Prostate gland (tissue), 2 donors: ENCODE data around the gene DNAJC17. TPM values are rescaled to one million over a fixed set of nuclear protein-coding genes. Genes with fewer than 3 reads are reported as not detected.

ENCODE experiments used
- DNase-seq: peaks from one replicate; pipeline ENCODE4 v3.0.0-alpha.2; 2019; ENCODE audit warnings: low spot score
- H3K27ac ChIP-seq, 2 donors: fragments of 200-600 bp; sonication (generic); 2 replicates each; pipeline ENCODE4 v1.5.1; 2017 to 2019
- H3K27me3 ChIP-seq: fragments of 200-600 bp; sonication (generic); replicated peaks from 2 replicates; pipeline ENCODE4 v1.5.1; 2019; ENCODE audit not compliant: insufficient read depth
- H3K36me3 ChIP-seq, 2 donors: fragments of 200-600 bp; sonication (generic); 1 replicate in 1 of 2; 2 replicates in 1 of 2; pipeline versions ENCODE4 v1.5.1 to v1.8.1; 2017 to 2019
- H3K4me1 ChIP-seq: fragments of 200-600 bp; sonication (generic); replicated peaks from 2 replicates; pipeline ENCODE4 v1.5.1; 2019
- H3K4me3 ChIP-seq, 2 donors: fragments of 200-600 bp; sonication (generic); 2 replicates each; pipeline ENCODE4 v1.5.1; 2017 to 2019
- H3K9me3 ChIP-seq: fragments of 200-600 bp; sonication (generic); 2 replicates; pipeline ENCODE4 v1.5.1; 2017
- POLR2A ChIP-seq: fragments of 450-650 bp; IDR thresholded peaks from one replicate; pipeline ENCODE4 v1.6.1; 2016; ENCODE audit warnings: antibody characterized with exemption, mild to moderate bottlenecking
- POLR2AphosphoS5 ChIP-seq: sonication (generic); formaldehyde crosslinking; IDR thresholded peaks from one replicate; pipeline ENCODE4 v1.6.1; 2017; ENCODE audit warnings: antibody characterized with exemption
- WGBS: methylation state at CpG from one replicate; pipeline ENCODE4 v1.1.5; 2018; 5-methylcytosine and 5-hydroxymethylcytosine counted together
- intact Hi-C: fragments of 100-400 bp; cut with DNase I; formaldehyde crosslinking; loops from one replicate; pipeline ENCODE4 v1.14.2; 2022
- total RNA-seq, 2 donors: library from RNA; depleted of rRNA; stranded (reverse); fragments of >200 nt; gene quantifications; one replicate each; pipeline ENCODE4 v1.1.0, GENCODE V29; 2016
- TF ChIP-seq, protein P1 (sequence below), 4 experiments: fragments of 200-600 bp in 2 of 4; fragments of 450-650 bp in 2 of 4; sonication (generic) in 2 of 4; IDR thresholded peaks; 1 replicate in 3 of 4; 2 replicates in 1 of 4; pipeline ENCODE4 v1.5.1; 2016 to 2019; ENCODE audit warnings: antibody characterized with exemption in 4 of 4, mild to moderate bottlenecking in 2 of 4, moderate library complexity in 2 of 4

DNAJC17 gene
- total RNA-seq, 2 donors from 2014 or later: 29.2 to 29.6 TPM

DNA sequence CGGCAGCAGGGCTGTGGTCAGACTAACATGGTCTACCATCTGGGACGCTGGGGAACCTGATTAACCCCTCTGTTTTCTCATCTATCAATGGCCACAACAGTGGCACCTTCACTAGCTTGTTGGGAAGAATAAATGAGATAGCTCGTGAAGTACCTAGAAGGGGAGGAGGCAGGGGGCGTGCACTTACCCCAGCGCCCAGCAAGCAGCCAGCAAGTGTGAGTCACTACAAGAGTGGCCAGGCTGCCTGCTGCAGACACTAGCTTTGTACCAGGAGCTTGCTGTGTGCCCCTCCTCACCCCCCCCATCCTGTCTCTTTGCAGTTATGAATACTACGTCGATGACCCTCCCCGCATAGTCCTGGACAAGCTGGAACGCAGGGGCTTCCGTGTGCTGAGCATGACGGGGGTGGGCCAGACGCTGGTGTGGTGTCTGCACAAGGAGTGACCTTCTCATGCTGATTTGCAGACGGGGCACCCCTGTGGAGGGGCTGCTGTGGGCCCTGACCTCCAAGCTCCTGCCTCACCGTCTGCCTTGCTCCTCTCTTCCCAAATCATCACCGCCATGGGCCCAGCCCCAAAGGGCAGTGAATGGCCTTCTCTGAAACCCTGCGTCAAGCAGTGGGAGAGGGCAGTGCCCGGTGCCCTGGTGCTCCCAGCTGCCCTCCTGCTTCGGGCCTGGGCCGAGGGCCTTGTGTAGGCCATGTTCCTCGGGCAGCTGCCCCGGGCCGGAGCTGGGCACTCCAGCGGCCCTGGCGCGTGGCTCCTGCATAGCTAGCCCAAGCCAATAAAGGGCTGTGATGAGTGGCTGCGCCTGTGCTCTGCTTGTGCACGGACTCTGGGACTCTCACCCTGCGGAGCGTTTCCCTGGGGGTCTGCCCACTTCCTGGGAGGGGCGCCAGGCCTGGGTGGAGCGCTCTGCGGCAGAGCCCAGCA lies 40.1 kb downstream of the DNAJC17 start:
- Histone ChIP-seq H3K4me3 (no peak overlapping the region), H3K27me3 (no peaks in the 10 kb centered on the region), H3K4me1 (peaks cover 29% of the 10 kb centered on the region), H3K27ac (no peak overlapping the region), H3K36me3 (no peaks in the 10 kb centered on the region), H3K9me3 (no peaks in the 10 kb centered on the region)
- intact Hi-C loops: loop anchor here (5.0 kb wide), 1 partner anchor 35 kb away; no protein-coding TSS in a partner anchor
- WGBS: 92% methylated on average over 32 of the region's 32 CpGs
- no peak for DNase-seq
- TF ChIP-seq, protein P1, sequence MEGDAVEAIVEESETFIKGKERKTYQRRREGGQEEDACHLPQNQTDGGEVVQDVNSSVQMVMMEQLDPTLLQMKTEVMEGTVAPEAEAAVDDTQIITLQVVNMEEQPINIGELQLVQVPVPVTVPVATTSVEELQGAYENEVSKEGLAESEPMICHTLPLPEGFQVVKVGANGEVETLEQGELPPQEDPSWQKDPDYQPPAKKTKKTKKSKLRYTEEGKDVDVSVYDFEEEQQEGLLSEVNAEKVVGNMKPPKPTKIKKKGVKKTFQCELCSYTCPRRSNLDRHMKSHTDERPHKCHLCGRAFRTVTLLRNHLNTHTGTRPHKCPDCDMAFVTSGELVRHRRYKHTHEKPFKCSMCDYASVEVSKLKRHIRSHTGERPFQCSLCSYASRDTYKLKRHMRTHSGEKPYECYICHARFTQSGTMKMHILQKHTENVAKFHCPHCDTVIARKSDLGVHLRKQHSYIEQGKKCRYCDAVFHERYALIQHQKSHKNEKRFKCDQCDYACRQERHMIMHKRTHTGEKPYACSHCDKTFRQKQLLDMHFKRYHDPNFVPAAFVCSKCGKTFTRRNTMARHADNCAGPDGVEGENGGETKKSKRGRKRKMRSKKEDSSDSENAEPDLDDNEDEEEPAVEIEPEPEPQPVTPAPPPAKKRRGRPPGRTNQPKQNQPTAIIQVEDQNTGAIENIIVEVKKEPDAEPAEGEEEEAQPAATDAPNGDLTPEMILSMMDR (IDR thresholded peaks at IDR 0.05): no peak
- TF ChIP-seq POLR2AphosphoS5 (no peak), POLR2A (no peak)

DNA sequence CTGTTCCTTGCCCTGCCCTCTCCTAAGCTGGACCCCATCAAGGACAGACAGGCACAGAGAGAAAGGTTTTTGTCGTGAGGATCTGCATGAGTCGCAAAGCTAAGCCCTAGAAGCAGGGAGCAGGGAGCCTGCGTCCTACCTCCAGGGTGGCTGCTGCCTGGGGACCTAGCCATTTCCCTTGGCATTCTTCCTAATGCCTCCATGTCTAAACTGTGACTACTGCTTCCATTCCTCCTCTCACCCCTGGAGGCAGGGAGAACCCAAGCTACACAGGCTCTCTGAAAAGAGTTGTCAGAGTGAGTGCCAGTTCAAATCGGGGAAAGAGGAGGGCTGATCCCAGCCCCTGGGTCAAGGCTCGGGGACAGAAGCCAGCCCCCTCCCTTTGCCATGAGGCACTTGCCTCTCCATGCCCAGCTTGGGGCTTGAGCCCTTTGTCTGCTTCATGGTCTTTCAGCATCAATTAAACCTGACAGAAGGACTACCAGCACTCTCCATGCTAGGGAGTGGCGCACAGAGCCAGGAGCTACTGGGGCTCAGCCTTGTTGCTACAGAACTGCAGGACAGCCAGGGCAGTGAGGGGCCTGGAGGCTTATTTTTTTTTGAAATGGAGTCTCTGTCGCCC lies 41.0 kb downstream of the DNAJC17 start:
- 62% methylated on average over 7 of the region's 7 CpGs for WGBS
- H3K9me3 ChIP-seq: no peaks in the 10 kb centered on the region
- H3K27me3 ChIP-seq: no peaks in the 10 kb centered on the region
- no peak overlapping the region for H3K27ac ChIP-seq
- peaks cover 29% of the 10 kb centered on the region for H3K4me1 ChIP-seq
- DNase-seq: no peak
- TF ChIP-seq POLR2AphosphoS5 (no peak), POLR2A (no peak)
- TF ChIP-seq, protein P1 (IDR thresholded peaks at IDR 0.05): no peak
- intact Hi-C loops: loop anchor here (5.0 kb wide), 1 partner anchor 36 kb away; no protein-coding TSS in a partner anchor
- no peaks in the 10 kb centered on the region for H3K36me3 ChIP-seq
- no peak overlapping the region for H3K4me3 ChIP-seq

DNA sequence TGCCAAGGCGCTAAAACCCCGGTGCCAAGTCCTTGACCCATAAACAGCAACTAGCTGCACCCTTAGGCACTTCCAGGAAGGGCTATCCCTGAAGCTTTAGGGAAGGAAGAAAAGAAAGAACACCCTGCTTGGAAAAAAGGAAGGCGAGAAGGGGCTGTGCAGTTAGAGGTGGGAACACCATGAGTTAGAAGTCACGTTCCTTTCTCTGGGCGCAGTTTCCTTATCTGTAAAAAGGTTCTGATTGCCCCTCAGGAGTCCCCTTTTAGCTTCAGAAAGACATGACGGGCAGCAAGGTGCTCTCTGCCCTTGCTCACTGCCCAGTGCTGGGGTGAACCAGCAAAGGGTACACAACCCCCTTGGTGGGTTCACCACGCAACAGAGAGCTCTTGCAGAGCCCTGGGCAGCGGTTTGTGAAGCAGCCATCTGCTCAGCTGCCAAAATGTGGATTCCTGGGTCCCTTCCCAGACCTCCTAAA lies 42.6 kb downstream of the DNAJC17 start:
- Histone ChIP-seq H3K27ac (peak overlapping the region; percentile 81 to 83), H3K27me3 (no peaks in the 10 kb centered on the region), H3K9me3 (no peaks in the 10 kb centered on the region), H3K4me1 (peaks cover 17% of the 10 kb centered on the region), H3K36me3 (no peaks in the 10 kb centered on the region), H3K4me3 (peak overlapping the region; percentile 35 to 45)
- intact Hi-C loops: loop anchor here (5.0 kb wide), 1 partner anchor 38 kb away; no protein-coding TSS in a partner anchor
- WGBS: 19% methylated on average over 8 of the region's 8 CpGs
- no peak for DNase-seq
- TF ChIP-seq POLR2A (no peak), POLR2AphosphoS5 (no peak)
- TF ChIP-seq, protein P1 (IDR thresholded peaks at IDR 0.05): no peak

DNA sequence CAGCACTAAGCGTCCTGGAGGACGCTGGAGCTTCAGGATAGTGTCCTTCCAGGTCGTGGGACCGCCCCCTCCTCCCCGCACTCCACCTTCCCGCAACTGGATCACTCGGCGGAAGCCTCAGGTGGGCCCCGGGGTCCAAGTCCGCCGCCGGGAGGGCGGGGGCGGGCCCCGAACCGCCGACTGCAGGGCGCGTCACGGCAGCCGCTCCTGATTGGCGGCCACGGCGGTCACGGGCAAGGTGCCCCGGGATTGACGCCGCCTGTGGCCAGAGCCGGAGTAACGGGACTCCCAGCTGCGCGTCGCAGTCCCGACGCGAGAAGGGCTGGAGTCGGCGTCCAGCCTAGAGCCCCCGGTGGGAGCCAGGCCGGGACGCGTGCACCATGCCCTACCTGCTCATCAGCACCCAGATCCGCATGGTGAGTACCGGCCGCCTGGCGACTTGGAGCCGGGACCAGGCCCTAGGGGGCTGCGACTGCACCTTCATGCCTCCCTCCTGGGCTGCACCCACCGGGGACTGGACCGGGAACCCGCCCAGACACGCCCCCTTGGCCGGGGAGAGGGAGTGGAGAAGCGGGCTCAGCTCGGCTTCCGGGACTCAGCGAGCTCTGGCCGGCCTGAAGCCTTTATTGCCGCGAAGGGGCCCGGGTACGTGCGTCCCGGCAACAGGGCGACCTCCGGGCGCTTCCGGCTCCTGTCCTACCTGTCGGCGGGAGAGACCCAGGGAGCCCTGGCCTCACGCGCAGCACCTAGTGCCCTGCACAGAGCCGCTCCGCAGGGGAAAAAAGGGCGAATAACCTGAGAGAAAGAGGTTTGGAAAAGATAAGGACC lies 43.3 kb downstream of the DNAJC17 start, which contains the start of gene GCHFR:
Gene GCHFR (plus strand): TSS at position 268 of the 828 bp plus-strand sequence. CDS start 113 bp downstream, at position 381.
- WGBS: under 1% methylated on average over 14 of the region's 75 CpGs
- peak; percentile 72 for DNase-seq
- no peaks in the 10 kb centered on the region for H3K36me3 ChIP-seq

More for the DNA sequence above, 43.3 kb downstream of the DNAJC17 start, which contains the start of gene GCHFR:
- H3K4me3 ChIP-seq: peak within 1 kb of the TSS; percentile 35 to 45
- intact Hi-C loops: no loop called here
- H3K9me3 ChIP-seq: no peaks in the 10 kb centered on the region
- peak within 1 kb of the TSS; percentile 81 to 83 for H3K27ac ChIP-seq
- H3K4me1 ChIP-seq: peaks cover 13% of the 10 kb centered on the region
- TF ChIP-seq, protein P1 (IDR thresholded peaks at IDR 0.05): peak in 2 of 4 experiments; percentile 56 to 57
- no peak for TF ChIP-seq POLR2AphosphoS5
- peak; percentile 56 for TF ChIP-seq POLR2A
- no peaks in the 10 kb centered on the region for H3K27me3 ChIP-seq
